ENCODE results near the gene PIAS1.

The PIAS1 gene

GRCh38 chr15:68239025-68239424, 184.9 kb downstream of the PIAS1 start:
- TF ChIP-seq JUND (IDR thresholded peaks at IDR 0.05; ENCODE audit: low read depth), result no peak
- DNase-seq (ENCODE audit: low read depth in 1 of 2, low spot score in 1 of 2), result no peak
- in situ Hi-C loops (cut with HindIII; ENCODE audit: low pct_unique_long_range_greater_than_20kb, low sequenced_read_pairs), result no loop called here

GRCh38 chr15:68241088-68241935, 187.2 kb downstream of the PIAS1 start:
- no peak for TF ChIP-seq JUND (IDR thresholded peaks at IDR 0.05; ENCODE audit: low read depth)
- in situ Hi-C loops (cut with HindIII; ENCODE audit: low pct_unique_long_range_greater_than_20kb, low sequenced_read_pairs), result no loop called here
- peak in 1 of 2 experiments; percentile 44 for DNase-seq (ENCODE audit: low read depth in 1 of 2, low spot score in 1 of 2)
